HS-5 (cell line): Measurements from ENCODE around the gene LENG9.

Experiments used
- DNase-seq: peaks from one replicate; pipeline ENCODE4 v3.0.0-alpha.2; 2012; ENCODE audit warnings: low read depth

Gene LENG9

GRCh38 chr19:54421521-54421920 lies 42.1 kb downstream of the LENG9 start:
- DNase-seq = no peak

DNA sequence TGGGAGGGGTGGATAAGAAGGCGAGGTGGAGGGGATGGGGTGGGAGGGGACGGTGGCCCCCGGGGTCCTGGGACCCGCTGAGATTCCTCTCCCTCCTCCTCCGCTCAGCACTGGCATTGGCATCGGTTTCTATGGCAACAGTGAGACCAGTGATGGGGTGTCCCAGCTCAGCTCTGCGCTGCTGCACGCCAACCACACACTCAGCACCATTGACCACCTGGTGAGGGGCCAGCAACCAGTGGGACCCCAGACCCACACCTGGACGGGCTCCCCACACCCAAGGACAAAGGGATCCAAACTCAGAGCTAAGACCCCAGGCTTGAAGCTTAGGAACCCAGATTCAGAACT lies 42.4 kb downstream of the LENG9 start:
- no peak for DNase-seq

- no peak for DNase-seq
Measured at GRCh38 chr19:54420383-54421168, 43.0 kb downstream of the LENG9 start.

DNA sequence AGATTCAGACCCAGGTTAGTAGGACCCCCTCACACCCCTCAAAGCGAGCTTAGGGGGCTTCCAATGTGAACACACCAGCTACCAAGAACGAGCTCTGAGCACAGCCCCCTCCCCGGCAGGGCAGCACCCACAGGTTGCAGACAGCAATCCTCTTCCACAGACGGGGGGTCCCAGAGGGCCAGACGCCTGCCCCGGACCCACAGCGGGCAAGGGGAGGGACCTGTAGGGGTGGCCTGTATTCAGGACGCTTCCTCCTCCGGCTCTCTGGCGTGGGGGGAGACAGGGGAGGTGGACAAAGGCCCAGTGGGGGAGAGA lies 43.6 kb downstream of the LENG9 start:
- DNase-seq = no peak

DNA sequence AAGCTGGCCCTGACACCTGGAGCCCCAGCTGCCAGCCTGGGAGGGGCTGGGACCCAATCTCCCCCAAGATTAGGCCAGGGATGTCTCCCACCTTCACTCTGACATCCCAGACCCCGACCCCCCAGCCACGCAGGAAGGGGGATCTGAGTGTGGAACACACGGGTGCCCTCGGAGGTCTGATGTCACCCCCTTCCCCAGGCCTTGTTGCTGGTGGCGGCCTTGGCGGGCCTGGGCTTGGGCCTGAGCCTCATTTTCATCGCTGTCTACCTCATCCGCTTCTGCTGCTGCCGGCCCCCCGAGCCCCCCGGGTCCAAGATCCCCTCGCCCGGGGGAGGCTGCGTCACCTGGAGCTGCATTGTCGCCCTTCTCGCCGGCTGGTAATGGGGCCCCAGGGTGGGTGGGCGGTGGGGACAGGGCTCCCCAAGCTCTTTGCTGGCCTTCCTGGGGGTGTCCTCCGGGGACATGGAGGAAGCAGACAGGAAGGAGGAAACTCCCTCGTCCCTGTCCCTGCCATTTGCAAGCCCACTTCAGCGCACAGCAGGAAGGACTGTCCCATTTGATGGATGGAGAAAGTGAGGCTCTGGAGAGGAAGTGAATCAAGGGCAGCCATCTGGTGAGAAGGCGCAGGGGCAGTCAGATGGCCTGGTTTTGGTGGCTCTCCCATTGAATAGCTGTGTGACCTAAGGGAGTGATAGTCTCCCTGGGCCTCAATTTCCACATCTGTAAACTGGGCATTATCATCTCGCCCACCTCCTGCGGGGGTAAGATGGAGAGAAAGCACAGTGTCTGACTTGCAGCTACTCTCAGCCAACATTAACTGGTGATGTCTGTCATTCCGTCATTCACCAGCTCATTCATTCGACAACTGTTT lies 44.4 kb downstream of the LENG9 start:
- DNase-seq = no peak

GRCh38 chr19:54418030-54418929 lies 45.3 kb downstream of the LENG9 start:
- no peak for DNase-seq

GRCh38 chr19:54416695-54417491 lies 46.7 kb downstream of the LENG9 start:
- DNase-seq = no peak

GRCh38 chr19:54415901-54416673 lies 47.5 kb downstream of the LENG9 start:
- DNase-seq = no peak

DNA sequence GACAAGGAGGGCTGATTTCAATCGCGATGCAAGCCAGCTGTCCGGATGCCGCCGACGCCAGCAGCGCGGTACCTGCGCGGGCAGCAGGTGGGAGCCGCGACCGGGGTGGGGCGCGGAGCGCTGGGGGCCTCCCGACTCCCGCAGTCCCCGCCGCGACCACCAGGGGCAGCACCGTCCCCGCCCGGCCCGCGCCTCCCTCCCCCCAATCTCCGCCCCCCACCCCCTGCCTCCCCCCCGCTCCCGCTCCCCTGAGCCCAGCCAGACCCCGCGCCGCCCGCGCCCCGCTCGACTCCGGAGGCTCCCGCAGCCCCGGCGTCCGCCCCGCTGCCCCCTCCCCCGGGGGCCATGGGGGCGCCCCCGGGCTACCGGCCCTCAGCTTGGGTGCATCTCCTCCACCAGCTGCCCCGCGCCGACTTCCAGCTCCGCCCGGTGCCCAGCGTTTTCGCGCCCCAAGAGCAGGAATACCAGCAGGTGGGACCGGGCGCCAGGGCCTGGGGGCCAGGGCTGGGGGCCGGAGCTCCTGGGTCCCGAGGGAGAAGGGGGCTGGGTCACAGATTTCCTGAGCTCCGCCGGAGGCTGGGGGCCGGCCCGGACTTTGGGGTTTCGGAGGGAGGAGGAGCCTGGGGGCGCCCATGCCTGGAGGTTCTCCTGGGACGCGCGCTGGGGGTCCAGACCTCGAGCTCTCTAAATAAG lies 48.2 kb downstream of the LENG9 start, which contains the start of gene TTYH1:
TSS of gene TTYH1 (plus strand) at position 257 of the 693 bp plus-strand sequence. CDS start at position 346, 89 bp downstream.
- DNase-seq = no peak

GRCh38 chr19:54414156-54414555 lies 49.4 kb downstream of the LENG9 start:
- no peak for DNase-seq

DNA sequence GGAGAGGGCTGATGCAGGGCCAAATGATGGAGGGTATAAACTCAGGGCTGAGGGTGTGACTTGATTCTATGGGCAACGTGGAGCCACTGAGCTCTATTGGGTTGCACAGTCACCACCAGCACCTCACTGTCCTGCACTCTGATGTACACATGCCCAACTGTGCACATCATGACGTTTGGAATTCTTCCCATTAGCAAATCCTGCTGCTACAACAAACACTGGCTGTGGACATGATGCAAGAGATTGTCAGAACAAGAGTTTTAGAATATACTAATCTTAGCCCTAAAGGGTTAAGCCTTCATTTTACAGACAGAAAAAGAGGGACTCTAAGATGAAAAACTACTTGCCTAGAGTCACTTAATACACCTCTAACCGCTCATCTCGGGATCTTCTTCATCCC lies 50.7 kb downstream of the LENG9 start:
- no peak for DNase-seq
